HL-60 (cell line): ENCODE measurements around the gene DISP3.

Source experiments
- CTCF ChIP-seq: IDR thresholded peaks from one replicate; pipeline ENCODE4 v1.5.1; 2011; ENCODE audit warnings: low read length, control low read depth, inconsistent platforms; ENCODE audit not compliant: insufficient read depth
- GABPA ChIP-seq: IDR thresholded peaks from 2 replicates; pipeline ENCODE4 v1.6.1; 2012; ENCODE audit warnings: low read depth
- POLR2AphosphoS5 ChIP-seq: IDR thresholded peaks from 2 replicates; pipeline ENCODE4 v1.6.1; 2012; ENCODE audit warnings: low read depth
- REST ChIP-seq: IDR thresholded peaks from 2 replicates; pipeline ENCODE4 v1.6.1; 2012; ENCODE audit warnings: low read depth; ENCODE audit not compliant: insufficient replicate concordance
- SPI1 ChIP-seq: IDR thresholded peaks from 2 replicates; pipeline ENCODE4 v1.6.1; 2012; ENCODE audit warnings: low read depth, mild to moderate bottlenecking, borderline replicate concordance

- no peak for TF ChIP-seq CTCF
- no peak for TF ChIP-seq GABPA
- TF ChIP-seq REST = no peak
- no peak for TF ChIP-seq POLR2AphosphoS5
- no peak for TF ChIP-seq SPI1
These were observed 45.0 kb downstream of the DISP3 start for GRCh38 chr1:11523746-11524464.
